ENCODE data around the gene TBC1D2B.

DNA sequence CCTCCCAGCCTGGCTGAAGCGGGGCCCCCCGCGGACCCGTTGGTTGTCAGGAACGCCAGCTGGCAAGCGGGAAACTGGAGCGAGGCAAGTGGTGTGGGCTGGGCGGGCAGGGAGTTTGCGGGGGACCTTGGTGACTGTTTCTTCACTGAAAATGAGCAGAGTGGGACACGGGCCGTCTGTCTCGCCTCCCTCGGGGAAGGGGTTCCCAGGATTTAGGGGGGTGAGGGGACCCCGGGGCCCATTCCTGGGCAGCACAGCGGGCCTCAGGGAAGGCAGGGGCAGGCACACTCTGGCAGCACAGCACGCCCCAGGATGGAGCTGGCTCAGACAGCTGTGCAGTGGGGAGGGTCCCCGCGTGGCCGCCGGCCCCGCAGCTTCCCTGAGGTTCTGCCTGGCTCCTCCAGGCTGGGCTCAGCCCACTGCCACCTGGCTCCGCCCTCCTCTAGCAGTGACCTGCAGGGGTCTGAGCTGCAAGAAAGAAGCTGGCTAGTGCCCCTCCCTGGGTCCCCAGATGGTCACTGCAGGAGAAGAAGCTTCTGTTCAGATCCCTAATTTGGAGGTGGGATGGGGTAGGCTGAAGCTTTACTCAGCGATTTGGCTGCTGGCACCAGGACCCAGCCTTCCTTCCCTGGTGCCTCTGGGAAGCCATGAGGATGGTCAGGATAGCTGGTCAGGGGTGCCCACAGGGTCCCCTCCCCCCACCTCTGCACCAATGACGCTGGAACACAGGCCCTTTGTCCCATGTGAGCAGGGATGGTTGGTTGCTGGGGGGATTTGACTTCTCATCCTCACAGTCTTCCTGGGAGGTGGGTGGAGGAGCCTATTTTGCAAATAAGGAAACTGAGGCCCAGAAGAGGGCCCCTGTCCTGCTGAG is 90.4 kb downstream of the TBC1D2B start:
- no peak for TF ChIP-seq SP1 (IDR thresholded peaks at IDR 0.05)
- no peak for TF ChIP-seq ELF4 (IDR thresholded peaks at IDR 0.05)
- TF ChIP-seq FOXM1 (IDR thresholded peaks at IDR 0.05; ENCODE audit: borderline replicate concordance): no peak
- TF ChIP-seq ARNT (IDR thresholded peaks at IDR 0.05): no peak
- TF ChIP-seq CTBP1 (IDR thresholded peaks at IDR 0.05; ENCODE audit: borderline replicate concordance): no peak
- TF ChIP-seq, protein P1, sequence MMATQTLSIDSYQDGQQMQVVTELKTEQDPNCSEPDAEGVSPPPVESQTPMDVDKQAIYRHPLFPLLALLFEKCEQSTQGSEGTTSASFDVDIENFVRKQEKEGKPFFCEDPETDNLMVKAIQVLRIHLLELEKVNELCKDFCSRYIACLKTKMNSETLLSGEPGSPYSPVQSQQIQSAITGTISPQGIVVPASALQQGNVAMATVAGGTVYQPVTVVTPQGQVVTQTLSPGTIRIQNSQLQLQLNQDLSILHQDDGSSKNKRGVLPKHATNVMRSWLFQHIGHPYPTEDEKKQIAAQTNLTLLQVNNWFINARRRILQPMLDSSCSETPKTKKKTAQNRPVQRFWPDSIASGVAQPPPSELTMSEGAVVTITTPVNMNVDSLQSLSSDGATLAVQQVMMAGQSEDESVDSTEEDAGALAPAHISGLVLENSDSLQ (IDR thresholded peaks at IDR 0.05): no peak

Measured in HEK293T (cell line).